ENCODE results near the gene PAM.

Gene PAM

GRCh38 chr5:102818345-102818744, 63.2 kb downstream of the PAM start:
- FAIRE-seq (peak; percentile 71), DNase-seq (ENCODE audit: insufficient read length, low spot score) (no peak)
- TF ChIP-seq POLR2AphosphoS5 (IDR thresholded peaks at IDR 0.05; ENCODE audit: low read depth, low read length) (no peak), TAF1 (IDR thresholded peaks at IDR 0.05; ENCODE audit: low read depth, low read length) (no peak), PAX5 (IDR thresholded peaks at IDR 0.05; ENCODE audit: insufficient read depth, low read length, severe bottlenecking) (no peak)

DNA sequence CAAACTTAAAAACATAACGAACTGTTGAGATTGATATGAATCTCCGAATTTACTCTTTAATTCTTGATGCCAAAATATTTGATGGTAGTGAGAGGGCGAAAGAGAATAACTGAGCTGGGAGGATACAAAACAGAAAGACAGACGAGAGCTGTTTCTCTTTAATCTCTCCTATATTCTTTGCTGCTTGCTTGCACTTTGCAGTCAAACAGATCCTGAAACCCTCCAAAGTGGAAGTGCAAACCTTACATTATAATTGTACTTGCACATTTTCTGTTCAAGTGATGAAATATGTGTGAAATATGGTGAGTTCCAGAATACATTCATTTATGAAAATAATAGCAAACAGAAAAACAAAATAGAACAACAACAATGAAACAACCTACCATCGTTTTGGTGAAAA, 63.8 kb downstream of the PAM start:
- FAIRE-seq (no peak), DNase-seq (ENCODE audit: insufficient read length, low spot score) (no peak)
- TF ChIP-seq TAF1 (IDR thresholded peaks at IDR 0.05; ENCODE audit: low read depth, low read length) (no peak), SPI1 (IDR thresholded peaks at IDR 0.05; ENCODE audit: low read depth, low read length) (peak; percentile 53; the same call in 1 of the 2 replicates)

GRCh38 chr5:102819634-102820033, 64.5 kb downstream of the PAM start:
- DNase-seq (ENCODE audit: insufficient read length, low spot score) (no peak), FAIRE-seq (peak; percentile 26)
- TF ChIP-seq POLR2A (IDR thresholded peaks at IDR 0.05; ENCODE audit: low read depth, low read length) (no peak), POLR2AphosphoS5 (IDR thresholded peaks at IDR 0.05; ENCODE audit: low read depth, low read length) (no peak), PAX5 (IDR thresholded peaks at IDR 0.05; ENCODE audit: insufficient read depth, low read length, severe bottlenecking) (no peak), POU2F2 (IDR thresholded peaks at IDR 0.05; ENCODE audit: low read depth, low read length) (no peak), SPI1 (IDR thresholded peaks at IDR 0.05; ENCODE audit: low read depth, low read length) (no peak), TAF1 (IDR thresholded peaks at IDR 0.05; ENCODE audit: low read depth, low read length) (no peak)

GRCh38 chr5:102823441-102823874, 68.4 kb downstream of the PAM start:
- DNase-seq (ENCODE audit: insufficient read length, low spot score) (no peak), FAIRE-seq (no peak)
- TF ChIP-seq POU2F2 (IDR thresholded peaks at IDR 0.05; ENCODE audit: low read depth, low read length) (no peak), POLR2AphosphoS5 (IDR thresholded peaks at IDR 0.05; ENCODE audit: low read depth, low read length) (no peak), PAX5 (IDR thresholded peaks at IDR 0.05; ENCODE audit: insufficient read depth, low read length, severe bottlenecking) (no peak), SPI1 (IDR thresholded peaks at IDR 0.05; ENCODE audit: low read depth, low read length) (no peak), TAF1 (IDR thresholded peaks at IDR 0.05; ENCODE audit: low read depth, low read length) (no peak), POLR2A (IDR thresholded peaks at IDR 0.05; ENCODE audit: low read depth, low read length) (no peak)

- no peak for FAIRE-seq
These were observed 71.5 kb downstream of the PAM start for GRCh38 chr5:102826629-102827028.

DNA sequence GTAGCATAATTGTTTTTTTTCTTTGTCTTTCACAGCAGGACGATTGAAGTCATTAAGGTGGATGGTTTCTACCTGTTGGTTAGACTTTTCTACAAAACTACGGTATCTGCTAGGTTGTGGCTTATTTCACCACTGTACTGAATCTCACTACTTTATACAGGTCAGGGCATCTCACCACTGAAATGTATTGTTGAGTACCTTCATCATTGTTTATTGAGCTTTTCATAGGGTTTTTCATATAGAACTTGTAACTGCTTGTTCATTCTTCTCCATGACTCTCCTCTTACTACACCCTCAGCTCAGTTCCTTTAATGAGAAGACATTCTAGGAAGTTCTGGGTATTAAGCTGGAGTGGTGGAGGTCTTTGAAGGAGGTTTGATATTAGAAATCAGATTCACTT, 75.1 kb downstream of the PAM start:
- FAIRE-seq (peak; percentile 50), DNase-seq (ENCODE audit: insufficient read length, low spot score) (no peak)
- no peak for TF ChIP-seq POLR2AphosphoS5 (IDR thresholded peaks at IDR 0.05; ENCODE audit: low read depth, low read length)
- no peak for TF ChIP-seq POLR2A (IDR thresholded peaks at IDR 0.05; ENCODE audit: low read depth, low read length)
- TF ChIP-seq POU2F2 (IDR thresholded peaks at IDR 0.05; ENCODE audit: low read depth, low read length): no peak
- TF ChIP-seq PAX5 (IDR thresholded peaks at IDR 0.05; ENCODE audit: insufficient read depth, low read length, severe bottlenecking): no peak
- no peak for TF ChIP-seq SPI1 (IDR thresholded peaks at IDR 0.05; ENCODE audit: low read depth, low read length)
- no peak for TF ChIP-seq TAF1 (IDR thresholded peaks at IDR 0.05; ENCODE audit: low read depth, low read length)

More at GRCh38 chr5:102826629-102827028, 71.5 kb downstream of the PAM start:
- TF ChIP-seq SPI1 (IDR thresholded peaks at IDR 0.05; ENCODE audit: low read depth, low read length): no peak
- no peak for TF ChIP-seq TAF1 (IDR thresholded peaks at IDR 0.05; ENCODE audit: low read depth, low read length)
- no peak for TF ChIP-seq POLR2AphosphoS5 (IDR thresholded peaks at IDR 0.05; ENCODE audit: low read depth, low read length)
- TF ChIP-seq POU2F2 (IDR thresholded peaks at IDR 0.05; ENCODE audit: low read depth, low read length): no peak
- no peak for TF ChIP-seq PAX5 (IDR thresholded peaks at IDR 0.05; ENCODE audit: insufficient read depth, low read length, severe bottlenecking)
- TF ChIP-seq POLR2A (IDR thresholded peaks at IDR 0.05; ENCODE audit: low read depth, low read length): no peak
- DNase-seq (ENCODE audit: insufficient read length, low spot score): no peak

DNA sequence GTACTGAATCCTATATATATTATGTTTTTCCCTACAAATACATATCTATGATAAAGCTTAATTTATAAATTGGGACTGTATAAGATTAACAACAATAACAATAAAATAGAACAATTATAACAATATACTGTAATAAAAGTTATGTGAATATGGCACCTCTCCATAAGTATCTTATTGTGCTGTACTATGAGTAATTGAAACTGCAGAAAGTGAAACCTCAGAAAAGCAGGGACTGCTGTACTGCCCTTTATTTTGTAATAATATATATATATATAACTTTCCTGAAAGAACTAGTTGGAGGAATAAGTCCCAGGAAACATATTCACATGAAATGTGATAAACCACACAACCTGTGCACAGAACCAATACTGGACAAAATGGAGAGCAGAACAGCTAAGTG, 77.3 kb downstream of the PAM start:
- FAIRE-seq: peak; percentile 33
- DNase-seq (ENCODE audit: insufficient read length, low spot score): no peak
- TF ChIP-seq POU2F2 (IDR thresholded peaks at IDR 0.05; ENCODE audit: low read depth, low read length): no peak
- TF ChIP-seq TAF1 (IDR thresholded peaks at IDR 0.05; ENCODE audit: low read depth, low read length): no peak
- TF ChIP-seq PAX5 (IDR thresholded peaks at IDR 0.05; ENCODE audit: insufficient read depth, low read length, severe bottlenecking): no peak
- no peak for TF ChIP-seq SPI1 (IDR thresholded peaks at IDR 0.05; ENCODE audit: low read depth, low read length)
- no peak for TF ChIP-seq POLR2A (IDR thresholded peaks at IDR 0.05; ENCODE audit: low read depth, low read length)
- TF ChIP-seq POLR2AphosphoS5 (IDR thresholded peaks at IDR 0.05; ENCODE audit: low read depth, low read length): no peak

DNA sequence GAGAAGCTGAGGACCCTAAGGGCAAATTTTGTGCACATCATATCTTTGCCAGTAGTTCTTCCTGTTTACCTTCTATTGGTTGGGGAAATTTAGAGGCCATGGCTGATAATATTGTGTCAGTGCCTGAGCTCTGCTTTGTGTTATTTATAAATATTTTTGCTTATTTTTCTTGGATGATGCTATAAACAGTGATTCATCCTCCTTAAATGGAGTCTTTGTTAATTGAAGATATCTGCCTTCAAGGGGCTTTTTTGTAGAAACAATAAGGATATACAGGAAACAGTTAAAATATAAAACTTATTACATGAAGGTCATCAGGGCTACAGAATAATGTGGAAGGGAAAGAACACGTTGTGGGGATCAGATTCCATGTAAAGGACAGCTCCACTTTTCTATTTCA, 78.0 kb downstream of the PAM start:
- TF ChIP-seq POLR2AphosphoS5 (IDR thresholded peaks at IDR 0.05; ENCODE audit: low read depth, low read length) (no peak), POU2F2 (IDR thresholded peaks at IDR 0.05; ENCODE audit: low read depth, low read length) (no peak), PAX5 (IDR thresholded peaks at IDR 0.05; ENCODE audit: insufficient read depth, low read length, severe bottlenecking) (no peak), TAF1 (IDR thresholded peaks at IDR 0.05; ENCODE audit: low read depth, low read length) (no peak), POLR2A (IDR thresholded peaks at IDR 0.05; ENCODE audit: low read depth, low read length) (no peak), SPI1 (IDR thresholded peaks at IDR 0.05; ENCODE audit: low read depth, low read length) (no peak)
- no peak for FAIRE-seq
- DNase-seq (ENCODE audit: insufficient read length, low spot score): no peak

GRCh38 chr5:102834438-102834964, 79.4 kb downstream of the PAM start:
- no peak for TF ChIP-seq POLR2A (IDR thresholded peaks at IDR 0.05; ENCODE audit: low read depth, low read length)
- TF ChIP-seq PAX5 (IDR thresholded peaks at IDR 0.05; ENCODE audit: insufficient read depth, low read length, severe bottlenecking): no peak
- no peak for TF ChIP-seq SPI1 (IDR thresholded peaks at IDR 0.05; ENCODE audit: low read depth, low read length)
- TF ChIP-seq POU2F2 (IDR thresholded peaks at IDR 0.05; ENCODE audit: low read depth, low read length): no peak
- no peak for TF ChIP-seq TAF1 (IDR thresholded peaks at IDR 0.05; ENCODE audit: low read depth, low read length)
- TF ChIP-seq POLR2AphosphoS5 (IDR thresholded peaks at IDR 0.05; ENCODE audit: low read depth, low read length): no peak
- FAIRE-seq: peak; percentile 80
- no peak for DNase-seq (ENCODE audit: insufficient read length, low spot score)

DNA sequence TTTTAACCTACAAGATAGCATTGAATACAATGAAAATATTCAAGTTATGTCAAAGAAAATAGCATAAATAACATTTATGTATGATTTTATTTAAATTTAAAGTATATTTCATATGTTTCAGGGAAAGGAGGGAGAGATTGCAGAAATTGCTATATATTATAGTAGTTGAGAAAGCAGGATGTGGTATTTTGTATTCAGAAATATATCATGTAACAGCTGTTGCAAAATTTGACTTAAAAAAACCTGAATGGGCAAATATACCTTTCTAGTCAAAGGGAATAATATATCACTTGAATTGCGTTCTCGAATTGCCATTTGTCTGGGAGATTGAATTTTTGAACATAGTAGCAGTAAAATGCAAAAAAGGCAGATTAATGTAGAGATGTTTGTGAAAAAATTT, 80.6 kb downstream of the PAM start:
- no peak for TF ChIP-seq POLR2A (IDR thresholded peaks at IDR 0.05; ENCODE audit: low read depth, low read length)
- no peak for TF ChIP-seq POU2F2 (IDR thresholded peaks at IDR 0.05; ENCODE audit: low read depth, low read length)
- TF ChIP-seq SPI1 (IDR thresholded peaks at IDR 0.05; ENCODE audit: low read depth, low read length): no peak
- no peak for TF ChIP-seq TAF1 (IDR thresholded peaks at IDR 0.05; ENCODE audit: low read depth, low read length)
- TF ChIP-seq PAX5 (IDR thresholded peaks at IDR 0.05; ENCODE audit: insufficient read depth, low read length, severe bottlenecking): no peak
- no peak for TF ChIP-seq POLR2AphosphoS5 (IDR thresholded peaks at IDR 0.05; ENCODE audit: low read depth, low read length)
- DNase-seq (ENCODE audit: insufficient read length, low spot score) (no peak), FAIRE-seq (no peak)

All from GM12891 (cell line).